GM21367 (cell line): ENCODE measurements around the gene SLC34A1.
"Not testable (repeated sequence)": the region's sequence is repeated elsewhere in the genome, so short reads cannot be mapped to it uniquely, and the experiment has no call there.

Experiments
- ATAC-seq: cut with Tn5 transposase; IDR thresholded peaks from one replicate; pipeline ENCODE4 v1.9.1; 2021; ENCODE audit not compliant: unreplicated experiment

SLC34A1 gene

DNA sequence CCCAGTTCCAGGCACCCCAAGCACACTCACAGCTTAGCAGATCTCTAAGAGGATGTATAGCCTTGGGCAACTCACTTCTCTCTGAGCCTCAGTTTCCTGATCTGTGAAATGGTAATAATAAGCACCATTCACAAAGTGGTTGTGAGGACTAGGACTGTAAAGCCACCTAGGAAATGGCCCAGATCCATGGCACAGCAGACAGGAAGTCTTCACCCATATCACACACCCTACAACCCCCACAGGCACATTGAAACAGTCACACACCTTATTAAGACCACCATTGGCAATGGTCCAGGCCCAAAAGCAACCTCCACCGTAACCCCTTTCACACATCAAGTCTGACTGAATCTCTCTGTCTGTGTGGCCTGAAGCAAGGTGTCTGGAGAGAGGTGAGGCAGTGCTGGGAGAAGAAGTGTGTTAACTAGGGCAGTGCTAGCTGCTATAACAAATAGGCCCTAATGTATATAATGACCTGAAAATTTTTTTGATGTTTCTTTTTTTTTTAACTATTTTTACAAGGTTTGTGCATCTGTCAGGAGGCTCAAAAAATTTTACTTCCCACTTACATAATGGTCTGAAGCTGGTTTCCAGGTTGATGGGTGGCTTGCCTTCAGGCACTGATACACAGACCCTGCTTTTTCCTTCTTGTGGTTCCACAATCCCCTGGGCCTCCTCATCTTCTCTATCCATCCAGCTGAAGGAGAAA lies 28.9 kb upstream of the SLC34A1 start:
- ATAC-seq = no peak

DNA sequence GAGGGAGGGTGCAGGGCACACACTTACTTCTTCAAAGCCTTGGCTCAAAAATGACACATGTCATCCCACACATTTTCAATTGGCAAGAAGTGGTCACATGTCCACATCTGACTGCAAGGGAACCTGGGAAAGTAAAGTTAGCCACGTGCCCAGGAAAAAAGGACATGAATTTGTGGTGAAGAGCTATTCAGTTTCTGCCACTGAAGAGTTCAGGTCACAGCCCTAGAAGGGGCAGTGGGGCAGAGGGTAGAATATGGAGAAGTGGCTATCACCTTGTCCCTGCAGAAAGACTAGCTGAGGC lies 28.4 kb upstream of the SLC34A1 start:
- ATAC-seq = no peak

DNA sequence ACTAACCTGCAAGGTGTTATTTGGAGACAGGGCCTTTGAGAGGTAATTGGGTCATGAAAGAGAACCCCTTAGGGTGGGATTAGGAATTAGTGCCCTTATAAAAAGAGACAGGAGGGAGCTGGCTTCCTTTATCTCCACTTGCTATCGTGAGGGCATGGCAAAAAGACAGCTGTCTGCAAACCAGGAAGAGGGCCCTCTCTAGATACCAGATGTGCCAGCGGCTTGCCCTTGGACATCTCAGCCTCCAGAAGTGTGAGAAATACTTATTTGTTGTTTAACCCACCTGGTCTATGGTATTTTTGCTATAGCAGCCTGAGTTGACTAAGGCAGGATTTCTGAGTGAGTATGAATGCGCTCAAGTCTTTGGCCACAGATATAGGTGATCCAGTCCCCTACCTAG lies 27.5 kb upstream of the SLC34A1 start:
- no peak for ATAC-seq

DNA sequence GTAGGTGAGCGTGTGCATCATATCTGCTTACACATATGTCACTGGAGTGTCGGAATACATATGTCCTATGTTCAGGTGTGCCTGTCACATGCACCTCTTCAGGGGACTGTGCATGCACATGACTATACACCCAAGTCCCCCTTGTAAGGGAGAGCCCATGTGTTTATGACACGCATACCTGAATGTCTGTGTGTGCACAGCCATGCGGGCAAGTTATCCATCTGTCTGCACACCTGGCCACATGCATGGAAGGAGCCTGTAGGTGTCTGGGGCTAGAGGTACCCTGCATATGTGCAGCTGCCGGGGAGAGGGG lies 27.1 kb upstream of the SLC34A1 start:
- no peak for ATAC-seq

DNA sequence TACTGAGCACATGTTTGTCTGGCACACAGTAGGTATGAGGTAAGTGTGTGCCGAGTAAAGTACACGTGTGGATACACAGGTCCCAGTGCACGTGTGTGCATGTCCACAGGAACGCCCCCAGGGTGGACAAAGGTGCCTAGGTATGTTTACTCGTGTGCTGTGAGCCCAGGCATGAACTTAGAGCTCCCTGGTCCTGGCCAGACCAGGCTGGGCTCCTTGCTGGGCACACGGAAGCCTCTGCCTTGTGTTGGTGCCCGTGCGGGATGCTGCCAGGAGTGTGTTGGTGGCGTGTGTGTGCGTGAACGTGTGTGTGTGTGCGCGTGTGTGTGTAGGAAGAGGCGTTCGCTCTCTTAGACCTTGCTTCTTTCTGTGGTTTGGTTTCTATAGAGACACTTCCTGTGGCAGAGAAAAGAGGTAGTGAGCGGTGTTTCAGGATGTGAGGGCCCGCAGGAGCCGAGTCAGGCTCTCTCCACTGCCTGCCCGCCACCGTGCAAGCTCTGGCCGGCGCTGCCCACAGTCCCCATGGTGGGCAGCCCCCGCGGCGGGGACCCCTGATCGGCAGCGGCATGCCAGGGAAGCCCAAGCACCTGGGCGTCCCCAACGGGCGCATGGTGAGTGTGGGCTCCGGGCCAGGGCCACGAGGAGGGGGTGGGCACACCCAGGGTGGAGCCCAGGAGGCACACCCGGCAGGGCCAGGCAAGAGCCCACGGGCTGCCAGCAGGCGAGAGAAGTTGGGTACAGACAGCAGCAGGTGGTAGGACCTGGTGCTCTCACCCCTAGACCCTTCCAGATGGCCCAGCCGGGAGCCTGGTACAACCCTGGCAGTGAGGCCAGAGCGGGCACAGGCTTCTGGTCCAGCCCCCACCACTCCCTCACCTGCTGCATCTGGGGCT lies 26.5 kb upstream of the SLC34A1 start, which contains the start of gene RGS14:
Gene RGS14, plus strand, starts transcription at position 466 of the 893 bp plus-strand sequence. Its CDS starts 101 bp downstream, at position 567.
- ATAC-seq = peak; percentile 73

DNA sequence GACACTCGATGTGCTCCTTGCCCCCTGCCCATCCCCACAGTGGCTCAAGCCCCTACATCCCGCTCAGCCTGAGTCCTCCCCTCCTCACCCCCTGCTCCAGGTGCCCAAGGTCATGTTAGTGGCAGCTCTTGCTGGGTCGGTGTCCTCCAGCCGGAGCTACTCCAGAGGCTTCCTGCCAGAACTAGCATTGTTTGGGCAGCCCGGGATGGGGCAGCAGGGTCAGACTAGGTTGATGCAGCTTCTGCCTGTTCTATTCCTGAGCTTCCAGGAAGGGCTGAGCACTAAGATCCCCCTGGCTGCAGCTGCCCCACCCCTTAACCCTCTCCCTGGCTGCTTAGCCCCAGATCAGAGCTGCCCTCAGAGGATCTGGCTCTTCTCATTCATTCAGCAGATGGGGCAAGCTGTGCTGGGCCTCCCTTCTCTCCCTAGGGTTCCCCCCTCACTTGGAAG lies 25.8 kb upstream of the SLC34A1 start:
- no peak for ATAC-seq

DNA sequence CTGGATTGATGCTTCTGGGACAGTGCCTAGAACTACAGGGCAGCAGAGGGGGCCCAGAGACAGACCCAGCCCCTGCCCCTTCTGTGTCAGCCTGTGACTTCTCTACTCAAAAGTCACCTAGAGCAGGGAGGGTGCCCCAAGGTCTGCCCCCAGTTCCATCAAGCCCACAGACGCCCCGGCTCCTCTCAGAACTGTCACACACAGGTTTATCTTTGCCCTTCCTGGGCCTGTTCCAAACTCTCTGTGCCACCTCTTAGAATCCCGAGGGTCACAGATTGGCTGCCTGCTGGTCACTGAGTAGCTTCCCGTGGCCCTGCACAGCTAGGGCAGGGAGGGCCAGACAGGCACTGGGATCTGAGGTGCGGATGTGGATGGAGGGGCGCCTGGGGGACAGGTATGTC lies 24.8 kb upstream of the SLC34A1 start:
- no peak for ATAC-seq

DNA sequence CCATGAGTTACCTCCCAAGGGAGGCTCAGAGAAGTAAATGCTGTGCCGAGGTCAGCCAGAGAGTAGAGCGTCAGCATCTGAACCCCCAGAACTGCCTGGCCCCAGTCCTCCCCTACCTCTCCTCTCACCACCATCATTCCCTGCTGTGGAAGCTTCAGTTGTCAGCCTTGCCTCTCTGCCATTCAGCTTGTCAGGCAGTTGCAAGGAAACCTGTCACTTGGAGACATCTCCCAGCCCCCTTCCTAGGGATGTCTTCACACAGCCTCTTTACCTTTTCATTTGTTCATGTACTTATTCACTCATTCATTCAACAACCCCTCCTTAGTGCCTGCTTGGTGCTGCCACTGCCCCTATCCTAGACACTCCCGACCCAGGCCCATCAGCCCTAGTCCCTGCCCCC lies 24.4 kb upstream of the SLC34A1 start:
- no peak for ATAC-seq

DNA sequence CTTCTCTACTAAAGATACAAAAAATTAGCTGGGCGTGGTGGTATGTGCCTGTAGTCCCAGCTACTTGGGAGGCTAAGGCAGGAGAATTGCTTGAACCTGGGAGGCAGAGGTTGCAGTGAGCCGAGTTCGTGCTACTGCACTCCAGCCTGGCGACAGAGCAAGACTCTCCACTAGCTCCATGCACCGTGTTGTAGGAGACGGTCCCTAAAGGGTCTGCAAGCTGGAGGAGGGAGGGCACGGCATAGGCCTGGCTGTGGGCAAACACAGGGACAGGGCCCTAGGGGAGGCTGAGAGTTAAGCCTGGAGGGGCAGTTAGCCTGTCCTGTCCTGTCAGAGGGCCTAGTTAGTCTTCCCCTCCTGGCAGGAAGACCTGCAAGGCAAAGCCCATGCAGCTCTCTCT lies 23.5 kb upstream of the SLC34A1 start:
- not testable (repeated sequence) for ATAC-seq

DNA sequence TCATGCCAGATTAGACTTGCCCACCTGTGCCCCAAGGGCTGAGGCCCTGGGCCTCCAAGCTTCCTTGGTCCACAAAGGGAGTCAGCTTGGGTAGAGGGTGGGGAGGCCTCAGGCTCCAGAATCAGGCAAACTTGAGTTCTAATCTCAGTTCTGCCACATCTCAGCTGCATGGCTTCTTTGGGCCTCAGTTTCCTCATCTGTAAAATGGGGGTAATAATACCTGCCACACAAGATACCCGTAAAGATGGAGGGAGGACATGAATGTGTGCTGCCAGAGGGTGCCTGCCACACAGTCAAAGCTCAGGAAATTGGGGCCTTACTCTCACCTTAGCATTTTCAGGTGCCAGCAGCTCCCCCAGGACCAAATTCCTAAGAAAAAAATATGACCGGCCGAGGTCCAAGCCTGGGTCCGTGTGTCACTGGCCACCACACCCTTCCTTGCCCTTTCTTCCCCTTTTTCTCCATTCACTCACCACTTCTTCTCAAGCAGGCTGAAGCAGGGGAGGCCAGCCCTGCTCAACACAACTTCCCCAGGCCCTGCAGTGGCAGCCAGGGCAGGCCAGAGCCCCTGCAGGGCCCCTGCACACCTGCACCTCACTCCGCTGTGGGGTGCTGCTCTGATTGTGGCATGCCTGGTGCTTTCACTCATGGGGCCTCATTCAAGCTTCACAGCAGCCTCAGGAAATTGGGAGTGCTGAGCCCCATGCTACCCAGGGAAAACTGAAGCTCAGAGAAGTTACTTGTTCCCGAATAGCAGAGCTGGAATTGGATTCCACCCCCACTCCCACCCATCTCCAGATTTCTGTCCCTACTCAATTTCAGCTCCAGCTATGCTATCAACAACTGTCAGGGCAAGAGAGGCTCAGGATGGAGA lies 22.6 kb upstream of the SLC34A1 start:
- ATAC-seq = no peak

DNA sequence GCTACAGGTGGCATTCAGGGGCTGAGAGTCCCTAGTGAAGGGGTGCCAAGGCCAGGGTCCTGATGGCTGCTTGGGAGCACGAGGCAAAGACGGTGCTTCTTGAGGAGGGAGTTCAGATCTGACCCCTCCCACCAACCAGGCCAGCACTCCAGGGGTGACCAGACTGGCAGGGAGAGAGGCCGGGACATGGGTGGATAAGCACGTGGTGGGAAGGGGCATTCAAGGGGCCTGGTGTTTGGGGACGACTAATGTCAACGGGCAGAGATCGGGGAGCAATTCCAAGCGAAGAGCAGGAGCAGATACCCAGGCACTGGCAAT lies 22.0 kb upstream of the SLC34A1 start:
- no peak for ATAC-seq

DNA sequence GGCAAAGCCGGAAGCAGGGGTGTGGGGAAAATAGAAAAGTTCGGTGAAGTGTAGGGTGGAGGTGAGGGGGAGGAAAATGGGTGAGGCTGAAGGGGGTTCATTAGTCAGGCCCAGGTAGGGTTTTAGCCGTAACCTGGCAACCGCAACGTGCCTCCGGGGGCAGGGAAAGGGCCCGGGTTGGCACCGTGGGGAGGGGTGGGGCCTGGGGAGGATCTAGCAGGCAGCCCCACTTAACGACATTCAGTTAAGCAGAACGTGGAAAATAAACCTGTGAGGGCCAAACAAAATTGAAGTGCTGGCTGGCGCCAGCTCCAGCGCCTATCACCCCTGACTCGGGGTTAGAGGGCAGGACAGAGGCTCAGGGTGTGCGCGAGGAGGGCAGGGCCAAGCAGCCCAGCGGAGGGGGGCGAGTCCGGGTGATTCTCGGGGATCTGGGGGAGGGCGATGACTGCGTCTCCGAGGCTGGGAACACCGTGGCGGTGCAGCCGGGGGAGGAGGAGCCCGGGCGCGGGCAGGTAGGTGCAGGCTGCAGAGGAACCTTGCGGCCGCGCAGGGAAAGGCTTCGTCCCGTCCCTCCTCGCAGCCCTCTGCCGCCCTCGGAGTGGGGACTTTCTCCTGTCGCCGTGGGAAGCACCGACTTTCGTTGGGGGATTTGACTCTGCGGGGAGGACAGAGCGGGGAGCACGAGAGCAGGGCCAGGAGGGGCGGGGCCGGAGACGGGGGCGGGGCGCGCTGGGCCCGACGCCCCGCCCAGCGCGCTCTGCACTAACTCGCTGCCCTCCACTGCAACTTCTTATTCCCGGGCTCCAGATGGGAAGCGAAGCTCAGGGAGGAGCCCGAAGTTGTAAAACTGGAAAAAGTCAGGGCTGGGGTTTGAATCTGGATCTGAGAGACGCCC lies 21.4 kb upstream of the SLC34A1 start:
- ATAC-seq = peak; percentile 30

DNA sequence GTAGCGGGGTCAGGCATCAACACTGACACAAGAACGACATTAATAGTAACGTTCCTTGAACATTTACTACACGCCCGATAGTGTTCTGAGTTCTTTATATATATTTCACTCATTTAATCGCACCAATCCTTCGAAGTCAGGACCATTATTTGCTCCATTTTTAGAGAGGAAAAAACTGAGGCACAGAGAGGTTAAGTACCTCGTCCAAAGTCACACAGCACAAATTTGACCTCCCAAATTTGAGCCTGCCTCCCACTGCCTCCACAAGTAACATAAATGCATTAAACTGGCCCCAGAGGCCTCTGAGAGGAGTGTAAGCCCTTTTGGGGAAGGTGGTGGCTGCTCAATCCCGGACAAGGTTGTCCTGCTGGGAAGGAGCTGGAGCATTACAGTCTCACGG lies 20.7 kb upstream of the SLC34A1 start:
- ATAC-seq = no peak

DNA sequence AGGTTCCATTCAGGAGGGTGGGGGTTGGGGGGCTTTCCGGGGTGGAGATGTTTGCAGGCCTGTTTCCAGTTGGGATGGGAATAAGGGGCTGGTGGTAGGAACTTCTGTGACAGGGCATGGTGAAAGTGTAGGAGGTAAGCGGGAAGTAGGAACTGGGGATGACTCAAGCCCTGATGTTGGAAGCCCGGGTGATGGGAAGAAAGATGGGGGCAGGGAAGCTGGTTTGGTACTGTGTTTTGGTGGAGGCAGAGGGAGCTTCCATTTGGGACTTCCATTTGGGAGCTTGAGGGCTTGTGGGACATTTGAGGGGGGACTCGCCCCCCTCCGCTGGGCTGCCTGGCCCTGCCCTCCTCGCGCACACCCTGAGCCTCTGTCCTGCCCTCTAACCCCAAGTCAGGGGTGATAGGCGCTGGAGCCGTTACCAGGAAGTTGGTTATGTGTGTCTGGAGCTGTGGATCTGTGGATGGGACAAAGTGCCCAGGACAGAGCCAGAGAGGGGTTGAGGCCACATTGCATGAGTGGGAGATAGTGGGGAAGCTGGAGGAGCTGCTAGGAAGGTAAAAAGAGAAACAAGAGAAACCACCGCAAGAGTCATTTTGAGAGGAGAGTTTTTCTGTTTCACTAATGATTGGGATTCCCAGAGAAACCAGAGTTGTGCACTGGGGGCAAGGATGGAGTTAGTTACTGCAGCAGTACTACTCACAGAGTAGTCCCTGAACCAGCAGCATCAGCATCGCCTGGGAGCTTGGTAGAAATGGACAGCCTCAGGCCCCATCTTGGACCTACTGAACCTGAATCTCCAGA lies 19.9 kb upstream of the SLC34A1 start:
- no peak for ATAC-seq

DNA sequence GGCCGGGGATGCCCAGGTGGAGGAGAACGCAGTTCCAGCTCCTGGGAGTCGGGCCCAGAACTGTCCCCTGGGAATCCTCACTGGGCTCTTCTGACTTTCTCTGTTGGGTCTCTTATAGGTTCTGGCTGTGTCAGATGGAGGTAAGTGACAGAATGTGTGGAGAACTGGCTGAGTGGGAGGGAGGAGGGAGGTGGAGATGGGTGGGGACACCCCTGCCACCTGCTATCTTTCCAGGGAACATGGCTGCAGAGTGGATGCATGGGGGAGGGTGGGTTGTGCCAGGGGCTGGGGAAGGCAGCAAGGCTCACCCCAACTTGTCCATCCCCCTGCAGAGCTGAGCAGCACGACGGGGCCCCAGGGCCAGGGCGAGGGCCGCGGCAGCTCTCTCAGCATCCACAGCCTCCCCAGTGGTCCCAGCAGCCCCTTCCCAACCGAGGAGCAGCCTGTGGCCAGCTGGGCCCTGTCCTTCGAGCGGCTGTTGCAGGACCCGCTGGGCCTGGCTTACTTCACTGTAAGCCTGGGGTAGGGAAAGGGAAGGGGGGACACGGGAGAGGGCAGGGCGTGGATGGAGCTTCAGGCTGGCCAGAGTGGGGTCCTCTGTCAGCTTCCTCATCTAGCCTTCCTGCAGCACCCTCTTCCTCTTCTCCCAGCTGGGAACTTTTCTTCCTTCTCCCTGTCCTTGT lies 18.2 kb upstream of the SLC34A1 start:
- no peak for ATAC-seq

DNA sequence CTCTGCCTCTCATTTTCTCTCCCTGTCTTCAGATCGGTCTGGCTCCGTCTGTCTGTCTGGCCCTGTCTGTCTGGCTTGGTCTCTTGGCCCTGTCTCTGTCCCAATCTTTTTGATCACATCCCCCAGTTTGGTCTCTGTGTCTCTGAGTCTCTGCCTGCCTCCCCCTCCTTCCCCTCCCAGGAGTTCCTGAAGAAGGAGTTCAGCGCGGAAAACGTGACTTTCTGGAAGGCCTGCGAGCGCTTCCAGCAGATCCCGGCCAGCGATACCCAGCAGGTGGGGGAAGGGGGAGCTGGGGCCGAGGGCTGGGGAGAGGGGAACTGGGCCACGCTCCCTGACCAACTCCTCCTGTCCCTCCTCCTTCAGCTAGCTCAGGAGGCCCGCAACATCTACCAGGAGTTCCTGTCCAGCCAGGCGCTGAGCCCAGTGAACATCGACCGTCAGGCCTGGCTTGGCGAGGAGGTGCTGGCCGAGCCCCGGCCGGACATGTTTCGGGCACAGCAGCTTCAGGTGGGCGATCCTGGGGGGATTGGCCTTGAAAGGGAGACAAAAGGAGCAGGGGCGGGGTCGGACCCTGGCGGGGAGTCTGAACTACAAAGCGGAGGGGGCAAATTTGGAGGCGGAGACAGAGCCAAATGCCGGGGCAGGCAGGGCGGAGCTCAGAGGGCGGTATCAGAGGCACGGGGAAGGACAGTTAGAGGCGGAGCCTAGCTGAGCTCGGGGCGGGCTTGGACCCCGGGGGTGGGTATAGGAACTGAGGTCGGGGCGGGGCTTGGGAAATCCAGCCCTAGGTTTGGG lies 17.5 kb upstream of the SLC34A1 start:
- ATAC-seq = no peak

DNA sequence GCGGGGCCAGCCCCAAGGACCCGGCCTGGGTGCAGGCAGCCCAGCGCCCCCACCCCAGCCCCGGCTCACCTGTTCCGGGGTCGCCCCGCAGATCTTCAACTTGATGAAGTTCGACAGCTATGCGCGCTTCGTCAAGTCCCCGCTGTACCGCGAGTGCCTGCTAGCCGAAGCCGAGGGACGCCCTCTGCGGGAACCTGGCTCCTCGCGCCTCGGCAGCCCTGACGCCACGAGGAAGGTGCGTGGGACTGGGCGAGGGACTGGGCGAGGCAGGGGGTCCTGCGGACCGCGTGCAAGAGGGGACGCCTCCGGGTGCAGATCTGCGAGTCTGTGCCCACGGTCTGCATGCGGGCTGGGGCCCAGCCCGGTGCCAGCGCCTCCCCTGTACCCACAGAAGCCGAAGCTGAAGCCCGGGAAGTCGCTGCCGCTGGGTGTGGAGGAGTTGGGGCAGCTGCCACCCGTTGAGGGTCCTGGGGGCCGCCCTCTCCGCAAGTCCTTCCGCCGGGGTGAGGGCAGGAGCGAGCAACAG lies 16.8 kb upstream of the SLC34A1 start:
- no peak for ATAC-seq
